ENCODE data around the gene S1PR4.
"Not testable (repeated sequence)": the region's sequence is repeated elsewhere in the genome, so short reads cannot be mapped to it uniquely, and the experiment has no call there.

- TF ChIP-seq EZH2 (IDR thresholded peaks at IDR 0.05; ENCODE audit: insufficient read depth, poor library complexity, severe bottlenecking); EZH2phosphoT487 (IDR thresholded peaks at IDR 0.05; ENCODE audit: insufficient read depth, low read depth): not testable (repeated sequence)
Observed at GRCh38 chr19:3191806-3192104, 13.2 kb downstream of the S1PR4 start.
